GM12878 (cell line): ENCODE data around the gene DMKN. TPM values are rescaled to one million over a fixed set of nuclear protein-coding genes. Genes with fewer than 3 reads are reported as not detected.

Source experiments
- ATAC-seq: fragments of 200-7000 bp; cut with Tn5 transposase; 3 replicates; pipeline ENCODE4 v1.9.1; 2020; ENCODE audit warnings: mild to moderate bottlenecking, moderate library complexity
- BruUV-seq: library from RNA; stranded (reverse); fragments of 400-500 nt; replicated peaks from 2 replicates; lab custom pipeline; 2021; lab: Mats Ljungman, UMichigan
- CTCF ChIA-PET: fragments of 300-600 bp; sonication (Branson Sonifier 250); formaldehyde crosslinking; extraction: SDS; loops from one replicate; lab custom pipeline; 2021; ENCODE audit warnings: inconsistent platforms; lab: Yijun Ruan, JAX
- POLR2A ChIA-PET: fragments of 350-600 bp; formaldehyde crosslinking; extraction: SDS; loops from one replicate; lab custom pipeline; 2021; ENCODE audit warnings: inconsistent platforms; lab: Charles Lee
- RAD21 ChIA-PET: fragments of 300-600 bp; sonication (Branson Sonifier 250); formaldehyde crosslinking; loops from one replicate; lab custom pipeline; 2023; ENCODE audit warnings: antibody characterized with exemption; ENCODE audit not compliant: unreplicated experiment; lab: Charles Lee
- SMC1A ChIA-PET: fragments of 300-600 bp; sonication (Branson Sonifier 250); formaldehyde crosslinking; loops from one replicate; lab custom pipeline; 2023; ENCODE audit not compliant: unreplicated experiment, uncharacterized antibody; lab: Charles Lee
- DNase-seq: peaks from one replicate; pipeline ENCODE4 v3.0.0-alpha.2; 2011; ENCODE audit warnings: low read depth, low spot score
- FAIRE-seq: peaks from 3 replicates; lab custom pipeline; 2011; peaks lifted over from hg19 to GRCh38; lab: Jason Lieb, UNC
- H2AFZ ChIP-seq: 2 replicates; pipeline ENCODE4 v1.6.0; 2011; ENCODE audit warnings: low read depth, low read length, control low read depth; ENCODE audit not compliant: control insufficient read depth
- H3K27ac ChIP-seq: 2 replicates; pipeline ENCODE4 v1.5.1; 2011; ENCODE audit warnings: control low read depth; ENCODE audit not compliant: control insufficient read depth, insufficient read depth
- H3K27me3 ChIP-seq, 2 experiments: replicated peaks in 1 of 2; 2 replicates each; pipeline versions ENCODE4 v1.6.0 to v1.6.1; 2011; ENCODE audit warnings: low read length in 1 of 2; ENCODE audit not compliant: control insufficient read depth in 2 of 2, insufficient read depth in 2 of 2
- H3K36me3 ChIP-seq, 2 experiments: 2 replicates each; pipeline ENCODE4 v1.5.1; 2011; ENCODE audit warnings: low read length in 1 of 2; ENCODE audit not compliant: control insufficient read depth in 2 of 2, insufficient read depth in 2 of 2
- H3K4me1 ChIP-seq: 2 replicates; pipeline ENCODE4 v1.6.1; 2011; ENCODE audit warnings: mild to moderate bottlenecking, low read length, moderate library complexity, mixed read lengths; ENCODE audit not compliant: control insufficient read depth, insufficient read depth
- H3K4me2 ChIP-seq: 2 replicates; pipeline ENCODE4 v1.6.0; 2011; ENCODE audit warnings: control low read depth; ENCODE audit not compliant: control insufficient read depth, insufficient read depth
- H3K4me3 ChIP-seq: fragments of 200-600 bp; sonication (generic); 2 replicates; pipeline ENCODE4 v1.5.1; 2016
- H3K79me2 ChIP-seq: 2 replicates; pipeline ENCODE4 v1.6.0; 2011; ENCODE audit warnings: low read length; ENCODE audit not compliant: control insufficient read depth, insufficient read depth
- H3K9ac ChIP-seq: 2 replicates; pipeline ENCODE4 v1.8.0; 2011; ENCODE audit warnings: low read length, control low read depth, mixed read lengths; ENCODE audit not compliant: control insufficient read depth, insufficient read depth
- H3K9me3 ChIP-seq: replicated peaks from 3 replicates; pipeline ENCODE4 v1.5.1; 2011; ENCODE audit warnings: mild to moderate bottlenecking, low read length; ENCODE audit not compliant: control insufficient read depth, insufficient read depth
- H4K20me1 ChIP-seq: 2 replicates; pipeline ENCODE4 v1.6.0; 2011; ENCODE audit not compliant: control insufficient read depth, insufficient read depth
- CEBPB ChIP-seq, 2 experiments: fragments of 150-350 bp in 1 of 2; IDR thresholded peaks; 2 replicates each; pipeline ENCODE4 v1.6.1; 2012 to 2014; ENCODE audit warnings: low read depth in 2 of 2, low read length in 2 of 2, borderline replicate concordance in 1 of 2, inconsistent platforms in 1 of 2
- CREM ChIP-seq: IDR thresholded peaks from 2 replicates; pipeline ENCODE4 v1.6.1; 2014; ENCODE audit warnings: antibody characterized with exemption, low read depth
- IKZF1 ChIP-seq: fragments of 450-650 bp; conservative IDR thresholded peaks from 2 replicates; pipeline ENCODE4 v1.6.1; 2017; ENCODE audit warnings: antibody characterized with exemption, mild to moderate bottlenecking
- IKZF2 ChIP-seq, 2 experiments: fragments of 450-650 bp; IDR thresholded peaks; 2 replicates each; pipeline ENCODE4 v1.6.1; 2017; ENCODE audit warnings: mild to moderate bottlenecking in 2 of 2, moderate library complexity in 2 of 2
- LARP7 ChIP-seq: fragments of 450-650 bp; IDR thresholded peaks from 2 replicates; pipeline ENCODE4 v1.6.1; 2017; ENCODE audit warnings: mild to moderate bottlenecking
- MTA3 ChIP-seq: IDR thresholded peaks from 2 replicates; pipeline ENCODE4 v1.6.1; 2012; ENCODE audit warnings: low read length, inconsistent platforms, borderline replicate concordance
- MYB ChIP-seq: fragments of 150-350 bp; IDR thresholded peaks from 2 replicates; pipeline ENCODE4 v1.6.1; 2014; ENCODE audit warnings: mild to moderate bottlenecking, low read depth, low read length, borderline replicate concordance
- MYC ChIP-seq: IDR thresholded peaks from 2 replicates; pipeline ENCODE4 v1.6.1; 2011; ENCODE audit warnings: mild to moderate bottlenecking, low read length, moderate library complexity, inconsistent platforms; ENCODE audit not compliant: insufficient read depth, insufficient replicate concordance, insufficient read length, severe bottlenecking
- NR2F1 ChIP-seq: fragments of 450-650 bp; conservative IDR thresholded peaks from 2 replicates; pipeline ENCODE4 v1.6.1; 2017; ENCODE audit warnings: mild to moderate bottlenecking
- NRF1 ChIP-seq: conservative IDR thresholded peaks from 2 replicates; pipeline ENCODE4 v1.6.1; 2011; ENCODE audit warnings: mild to moderate bottlenecking, low read depth, low read length, improper control_type of control experiment
- RB1 ChIP-seq: fragments of 450-650 bp; formaldehyde crosslinking; IDR thresholded peaks from 2 replicates; pipeline ENCODE4 v1.6.1; 2017; ENCODE audit warnings: mild to moderate bottlenecking, borderline replicate concordance
- SREBF1 ChIP-seq: IDR thresholded peaks from 2 replicates; pipeline ENCODE4 v1.6.1; 2012; ENCODE audit warnings: mild to moderate bottlenecking, low read length
- SUPT20H ChIP-seq: IDR thresholded peaks from 2 replicates; pipeline ENCODE4 v1.6.1; 2011; ENCODE audit warnings: low read depth, mild to moderate bottlenecking, low read length, moderate library complexity, borderline replicate concordance; ENCODE audit not compliant: control insufficient read depth
- TARDBP ChIP-seq: IDR thresholded peaks from 2 replicates; pipeline ENCODE4 v1.6.1; 2016; ENCODE audit warnings: borderline replicate concordance
- TBL1XR1 ChIP-seq: IDR thresholded peaks from 2 replicates; pipeline ENCODE4 v1.6.1; 2012; ENCODE audit warnings: low read depth, low read length, improper control_type of control experiment
- TCF7 ChIP-seq: IDR thresholded peaks from 2 replicates; pipeline ENCODE4 v1.6.1; 2014; ENCODE audit warnings: antibody characterized with exemption, borderline replicate concordance
- ZNF384 ChIP-seq: IDR thresholded peaks from 2 replicates; pipeline ENCODE4 v1.6.1; 2012; ENCODE audit warnings: low read depth, mild to moderate bottlenecking, low read length, improper control_type of control experiment, borderline replicate concordance
- WGBS: methylation state at CpG from one replicate; pipeline ENCODE4 v1.1.6; 2016; ENCODE audit warnings: low lambda C conversion rate; ENCODE audit not compliant: insufficient replicate concordance, insufficient coverage; ENCODE audit errors: missing lambda C conversion rate; 5-methylcytosine and 5-hydroxymethylcytosine counted together
- in situ Hi-C: fragments of 300-500 bp; cut with MboI; formaldehyde crosslinking; loops from 9 replicates; pipeline ENCODE4 v1.14.3; 2018; ENCODE audit warnings: mixed read lengths
- intact Hi-C: fragments of 100-400 bp; cut with micrococcal nuclease; formaldehyde crosslinking; loops from one replicate; pipeline ENCODE4 v1.14.2; 2022; ENCODE audit not compliant: unreplicated experiment
- polyA plus RNA-seq, 11 experiments: library from polyadenylated mRNA; depleted of rRNA in 4 of 11; unstranded in 6 of 11; stranded (reverse) in 5 of 11; fragments of >200 nt; fragmentation: Nextera tagmentation in 4 of 11; fragmentation: Illumina TruSeq in 1 of 11; extraction: Ambion mirVana in 4 of 11; extraction: Trizol in 1 of 11; gene quantifications; 1 replicate in 1 of 11; 2 replicates in 10 of 11; pipeline versions ENCODE4 v1.2.1 to v1.2.3, GENCODE V29; 2011 to 2016; ENCODE audit warnings: inconsistent platforms in 2 of 11, missing spikeins in 2 of 11, low read depth in 1 of 11
- total RNA-seq, 4 experiments: library from RNA; depleted of rRNA in 3 of 4; stranded (reverse); fragments of >200 nt in 3 of 4; fragmentation: Illumina TruSeq in 1 of 4; extraction: Trizol in 1 of 4; gene quantifications; 2 replicates each; pipeline versions ENCODE4 v1.2.1 to v1.2.3, GENCODE V29; 2013 to 2021
- TF ChIP-seq, protein P1 (sequence below): fragments of 450-650 bp; IDR thresholded peaks from 2 replicates; pipeline ENCODE4 v1.6.1; 2017; ENCODE audit warnings: mild to moderate bottlenecking, moderate library complexity
- TF ChIP-seq, protein P2 (sequence below): fragments of 450-650 bp; IDR thresholded peaks from 2 replicates; pipeline ENCODE4 v1.6.1; 2018; ENCODE audit warnings: borderline replicate concordance, mild to moderate bottlenecking; ENCODE audit not compliant: partially characterized antibody

The DMKN gene
- total and polyA plus RNA-seq, 10 of the 15 experiments (the other 5 are each of a cell fraction or from before 2014, with no cell fraction given) = 36.4 to 114 (median 58.6) TPM

DNA sequence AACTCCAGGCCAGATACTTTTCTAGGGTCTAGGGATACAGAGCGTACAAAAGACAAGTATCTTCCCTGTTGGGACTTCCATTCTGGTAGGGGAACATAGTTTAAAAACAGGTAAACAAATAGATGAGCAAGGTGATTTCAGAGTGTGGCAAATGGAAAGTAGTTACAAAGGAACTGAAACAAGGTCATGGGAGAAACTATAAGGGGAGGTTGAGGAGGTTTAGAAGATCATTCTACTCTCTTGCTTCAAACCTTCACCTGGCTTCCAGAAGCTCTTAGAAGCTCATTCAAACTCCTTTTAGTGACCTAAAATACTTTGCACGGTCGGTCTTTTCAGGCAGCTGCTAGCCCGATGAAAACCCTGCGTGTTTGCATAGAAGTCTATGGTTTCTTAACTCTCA lies 56.3 kb downstream of the DMKN start:
- peak overlapping the region; percentile 76 for H3K4me2 ChIP-seq
- POLR2A ChIA-PET = interaction anchor here (0.8 to 2.4 kb wide), 8 partner anchors 11 to 127 kb away, joined by 3 to 10 read pairs (median 4); no protein-coding TSS in a partner anchor
- peak; percentile 37 for ATAC-seq
- TF ChIP-seq NR2F1 (no peak), MYB (no peak), CEBPB (IDR thresholded peaks at IDR 0.05; ENCODE audit: borderline replicate concordance in 1 of 2, low read depth in 2 of 2, low read length in 2 of 2) (peak in 1 of 2 experiments; percentile 58; a peak in 1 of 4 replicates), MTA3 (0 out of 2 replicates have a peak, but pooled peaks have one; percentile 55), TBL1XR1 (no peak), RB1 (no peak), MYC (no peak), TCF7 (no peak), NRF1 (no peak), ZNF384 (no peak), IKZF1 (peak; percentile 59), SREBF1 (no peak), SUPT20H (no peak), CREM (no peak), LARP7 (no peak), IKZF2 (IDR thresholded peaks at IDR 0.05) (peak; percentile 76), TARDBP (no peak)
- TF ChIP-seq, protein P1, sequence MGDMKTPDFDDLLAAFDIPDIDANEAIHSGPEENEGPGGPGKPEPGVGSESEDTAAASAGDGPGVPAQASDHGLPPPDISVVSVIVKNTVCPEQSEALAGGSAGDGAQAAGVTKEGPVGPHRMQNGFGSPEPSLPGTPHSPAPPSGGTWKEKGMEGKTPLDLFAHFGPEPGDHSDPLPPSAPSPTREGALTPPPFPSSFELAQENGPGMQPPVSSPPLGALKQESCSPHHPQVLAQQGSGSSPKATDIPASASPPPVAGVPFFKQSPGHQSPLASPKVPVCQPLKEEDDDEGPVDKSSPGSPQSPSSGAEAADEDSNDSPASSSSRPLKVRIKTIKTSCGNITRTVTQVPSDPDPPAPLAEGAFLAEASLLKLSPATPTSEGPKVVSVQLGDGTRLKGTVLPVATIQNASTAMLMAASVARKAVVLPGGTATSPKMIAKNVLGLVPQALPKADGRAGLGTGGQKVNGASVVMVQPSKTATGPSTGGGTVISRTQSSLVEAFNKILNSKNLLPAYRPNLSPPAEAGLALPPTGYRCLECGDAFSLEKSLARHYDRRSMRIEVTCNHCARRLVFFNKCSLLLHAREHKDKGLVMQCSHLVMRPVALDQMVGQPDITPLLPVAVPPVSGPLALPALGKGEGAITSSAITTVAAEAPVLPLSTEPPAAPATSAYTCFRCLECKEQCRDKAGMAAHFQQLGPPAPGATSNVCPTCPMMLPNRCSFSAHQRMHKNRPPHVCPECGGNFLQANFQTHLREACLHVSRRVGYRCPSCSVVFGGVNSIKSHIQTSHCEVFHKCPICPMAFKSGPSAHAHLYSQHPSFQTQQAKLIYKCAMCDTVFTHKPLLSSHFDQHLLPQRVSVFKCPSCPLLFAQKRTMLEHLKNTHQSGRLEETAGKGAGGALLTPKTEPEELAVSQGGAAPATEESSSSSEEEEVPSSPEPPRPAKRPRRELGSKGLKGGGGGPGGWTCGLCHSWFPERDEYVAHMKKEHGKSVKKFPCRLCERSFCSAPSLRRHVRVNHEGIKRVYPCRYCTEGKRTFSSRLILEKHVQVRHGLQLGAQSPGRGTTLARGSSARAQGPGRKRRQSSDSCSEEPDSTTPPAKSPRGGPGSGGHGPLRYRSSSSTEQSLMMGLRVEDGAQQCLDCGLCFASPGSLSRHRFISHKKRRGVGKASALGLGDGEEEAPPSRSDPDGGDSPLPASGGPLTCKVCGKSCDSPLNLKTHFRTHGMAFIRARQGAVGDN = peak; percentile 77
- TF ChIP-seq, protein P2, sequence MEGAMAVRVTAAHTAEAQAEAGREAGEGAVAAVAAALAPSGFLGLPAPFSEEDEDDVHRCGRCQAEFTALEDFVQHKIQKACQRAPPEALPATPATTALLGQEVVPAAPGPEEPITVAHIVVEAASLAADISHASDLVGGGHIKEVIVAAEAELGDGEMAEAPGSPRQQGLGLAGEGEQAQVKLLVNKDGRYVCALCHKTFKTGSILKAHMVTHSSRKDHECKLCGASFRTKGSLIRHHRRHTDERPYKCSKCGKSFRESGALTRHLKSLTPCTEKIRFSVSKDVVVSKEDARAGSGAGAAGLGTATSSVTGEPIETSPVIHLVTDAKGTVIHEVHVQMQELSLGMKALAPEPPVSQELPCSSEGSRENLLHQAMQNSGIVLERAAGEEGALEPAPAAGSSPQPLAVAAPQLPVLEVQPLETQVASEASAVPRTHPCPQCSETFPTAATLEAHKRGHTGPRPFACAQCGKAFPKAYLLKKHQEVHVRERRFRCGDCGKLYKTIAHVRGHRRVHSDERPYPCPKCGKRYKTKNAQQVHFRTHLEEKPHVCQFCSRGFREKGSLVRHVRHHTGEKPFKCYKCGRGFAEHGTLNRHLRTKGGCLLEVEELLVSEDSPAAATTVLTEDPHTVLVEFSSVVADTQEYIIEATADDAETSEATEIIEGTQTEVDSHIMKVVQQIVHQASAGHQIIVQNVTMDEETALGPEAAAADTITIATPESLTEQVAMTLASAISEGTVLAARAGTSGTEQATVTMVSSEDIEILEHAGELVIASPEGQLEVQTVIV = no peak

More for the DNA sequence above, 56.3 kb downstream of the DMKN start:
- Histone ChIP-seq H3K9ac (peak overlapping the region; percentile 40; the same call in 1 of the 2 replicates), H2AFZ (no peak overlapping the region), H3K4me1 (peaks cover 63% of the 10 kb centered on the region), H3K9me3 (no peaks in the 10 kb centered on the region), H3K36me3 (no peaks in the 10 kb centered on the region), H3K79me2 (no peaks in the 10 kb centered on the region), H3K4me3 (no peak overlapping the region), H3K27me3 (no peaks in the 10 kb centered on the region), H3K27ac (peak overlapping the region; percentile 89), H4K20me1 (no peaks in the 10 kb centered on the region)
- intact Hi-C loops = no loop called here
- in situ Hi-C loops = no loop called here
- CTCF ChIA-PET = interaction anchor here (0.6 to 8.5 kb wide), 10 partner anchors 12 to 315 kb away, joined by 3 to 86 read pairs (median 3); no protein-coding TSS in a partner anchor
- FAIRE-seq (peak; percentile 93), DNase-seq (peak; percentile 68)
- RAD21 ChIA-PET = interaction anchor here (0.9 to 8.3 kb wide), 10 partner anchors 9 to 137 kb away, joined by 3 to 110 read pairs (median 8); partner anchors contain the start of gene FFAR3
- BruUV-seq = no TSS peak
- SMC1A ChIA-PET = interaction anchor here (0.9 to 17.4 kb wide), 11 partner anchors 6 to 131 kb away, joined by 3 to 237 read pairs (median 11); partner anchors contain the start of genes FFAR1 and FFAR2
- 12% methylated on average over 5 of the region's 5 CpGs for WGBS
